Activated CD8-positive, alpha-beta memory T cell treated with anti-CD3 and anti-CD28 coated beads, Interleukin-2, amount 50 U/mL, for 48 hours (primary cell): Measurements from ENCODE around the gene NUDCD3.

Experiments
- DNase-seq: peaks from one replicate; pipeline ENCODE4 v3.0.0-alpha.2; 2020

The NUDCD3 gene

GRCh38 chr7:44380831-44381493 is 109.5 kb downstream of the NUDCD3 start:
- DNase-seq, result no peak

DNA sequence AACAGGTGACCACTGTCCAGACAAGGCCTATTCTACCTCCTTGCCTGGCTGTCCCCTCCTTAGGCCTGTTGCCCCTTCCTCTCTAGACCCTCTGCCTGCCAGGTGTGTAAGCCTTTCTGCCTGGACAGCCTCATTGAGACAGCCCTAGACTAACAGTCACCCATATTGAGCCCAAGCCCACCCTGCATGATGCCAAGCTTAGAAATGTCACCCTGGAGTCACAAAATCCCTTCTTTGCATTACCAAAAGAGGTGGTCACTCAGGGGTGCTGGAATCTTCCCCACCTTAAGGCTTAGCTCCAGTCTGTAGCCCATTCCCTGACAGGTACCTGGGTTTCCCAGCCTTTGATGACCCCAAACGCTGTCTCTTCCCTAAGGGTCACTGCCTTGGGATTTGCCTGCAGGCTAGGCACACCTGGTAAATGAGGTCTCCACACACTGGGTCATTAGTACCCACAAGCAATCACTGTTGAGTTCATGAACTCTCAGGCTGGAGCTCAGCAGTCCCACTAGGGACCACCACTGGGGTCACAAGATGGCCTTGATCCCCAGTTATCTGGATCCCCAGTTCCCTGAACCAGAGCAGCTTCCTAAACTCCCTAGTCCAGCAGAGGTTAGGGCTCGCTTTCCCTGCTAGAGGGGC is 110.1 kb downstream of the NUDCD3 start:
- no peak for DNase-seq

GRCh38 chr7:44379366-44380188 is 110.9 kb downstream of the NUDCD3 start:
- no peak for DNase-seq

- DNase-seq, result no peak
These were observed 111.7 kb downstream of the NUDCD3 start for GRCh38 chr7:44378744-44379143.

- DNase-seq, result no peak
These were observed 112.6 kb downstream of the NUDCD3 start for GRCh38 chr7:44377681-44378421.

GRCh38 chr7:44377134-44377463 is 113.4 kb downstream of the NUDCD3 start:
- DNase-seq, result no peak

- DNase-seq, result no peak
These were observed 113.9 kb downstream of the NUDCD3 start for GRCh38 chr7:44376429-44377133.

GRCh38 chr7:44375926-44376342 is 114.5 kb downstream of the NUDCD3 start:
- DNase-seq, result no peak

DNA sequence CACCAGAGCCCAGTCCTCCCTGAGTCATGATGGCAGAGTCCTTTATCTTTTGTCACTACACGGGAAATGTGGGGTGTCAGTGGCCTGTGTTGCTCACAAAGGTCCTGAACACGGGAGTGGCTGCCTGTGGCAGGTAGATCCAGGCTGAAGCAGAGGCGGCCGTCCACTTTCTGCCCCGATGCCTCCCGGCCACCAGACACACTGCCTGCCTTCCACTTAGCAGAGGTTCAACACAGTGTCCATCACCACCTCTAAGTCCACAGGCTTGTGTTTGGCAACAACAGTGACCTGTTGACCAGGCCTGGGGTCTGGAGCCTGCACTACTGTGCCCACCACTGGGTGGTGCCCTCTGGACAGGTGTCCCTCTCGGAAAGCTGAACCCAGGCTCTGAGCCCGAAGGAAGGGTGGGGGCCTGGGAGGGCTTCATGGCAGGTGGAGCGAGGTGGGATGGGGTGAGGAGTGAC is 115.2 kb downstream of the NUDCD3 start:
- DNase-seq, result no peak

- no peak for DNase-seq
These were observed 116.3 kb downstream of the NUDCD3 start for GRCh38 chr7:44374007-44374763.

- no peak for DNase-seq
These were observed 117.1 kb downstream of the NUDCD3 start for GRCh38 chr7:44373418-44373740.

- DNase-seq, result no peak
These were observed 117.7 kb downstream of the NUDCD3 start for GRCh38 chr7:44372560-44373417.

GRCh38 chr7:44368885-44369284 is 121.6 kb downstream of the NUDCD3 start:
- DNase-seq, result no peak

- DNase-seq, result no peak
These were observed 122.0 kb downstream of the NUDCD3 start for GRCh38 chr7:44368455-44368854.

DNA sequence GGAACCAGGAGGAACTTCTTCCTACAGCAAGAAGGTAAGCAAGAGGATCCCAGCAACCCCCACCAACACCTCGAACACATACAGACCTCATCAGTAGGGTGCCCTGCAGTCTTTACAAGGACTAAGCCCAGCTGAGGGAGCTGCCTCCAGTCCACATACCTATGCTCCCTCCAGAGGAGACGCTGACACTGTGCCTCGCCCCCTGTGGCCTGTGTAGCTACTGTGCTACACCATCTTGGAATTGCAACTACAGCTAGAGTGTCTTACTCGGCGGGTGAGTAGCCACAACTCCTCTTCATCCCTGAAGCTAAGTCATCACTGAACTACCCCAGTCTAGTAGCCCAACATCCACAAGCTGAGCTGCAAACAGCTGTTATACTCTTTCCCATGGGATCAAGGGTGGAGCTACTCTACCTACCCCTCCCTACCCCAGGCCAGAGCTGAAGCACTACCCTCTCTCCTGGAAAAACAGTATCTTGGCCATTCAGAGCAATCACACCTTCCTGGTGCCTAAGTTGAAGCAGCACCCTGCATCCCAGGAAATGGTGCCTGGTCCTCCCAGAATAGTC is 122.9 kb downstream of the NUDCD3 start:
- DNase-seq, result no peak

- DNase-seq, result no peak
These were observed 123.5 kb downstream of the NUDCD3 start for GRCh38 chr7:44366986-44367385.

DNA sequence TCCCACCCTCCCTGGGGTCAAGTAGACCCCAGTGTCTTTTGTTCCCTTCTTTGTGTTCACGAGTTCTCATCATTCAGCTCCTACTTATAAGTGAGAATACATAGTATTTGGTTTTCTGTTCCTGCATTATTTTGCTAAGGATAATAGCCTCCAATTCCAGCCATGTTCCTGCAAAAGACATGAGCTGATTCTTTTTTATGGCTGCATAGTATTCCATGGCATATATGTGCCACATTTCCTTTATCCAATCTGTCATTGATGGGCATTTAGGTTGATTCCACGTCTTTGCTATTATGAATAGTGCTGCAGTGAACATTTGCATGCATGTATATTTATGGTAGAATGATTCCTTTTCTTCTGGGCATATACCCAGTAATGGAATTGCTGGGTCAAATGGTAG is 136.8 kb downstream of the NUDCD3 start:
- no peak for DNase-seq

GRCh38 chr7:44348851-44349781 is 141.3 kb downstream of the NUDCD3 start:
- DNase-seq, result no peak

DNA sequence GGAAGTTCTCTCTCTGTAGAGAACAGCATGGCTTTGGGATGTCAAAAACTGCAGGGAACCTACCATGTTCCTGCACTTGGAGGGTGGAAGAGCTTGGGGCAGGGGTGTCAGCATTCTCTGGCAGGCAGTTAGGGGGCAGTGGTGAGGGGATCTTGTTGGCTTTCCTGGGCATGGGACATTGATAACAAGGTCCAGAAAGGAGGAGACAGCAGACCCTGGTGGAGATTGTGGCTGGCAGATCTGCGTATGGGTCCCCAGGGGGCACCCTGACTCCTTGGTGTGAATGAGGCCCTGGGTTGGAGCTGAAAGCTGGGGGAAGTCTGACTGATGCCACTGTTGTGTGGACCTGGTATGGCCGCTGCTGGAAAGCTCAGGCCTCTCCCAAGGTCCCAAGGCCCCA is 142.2 kb downstream of the NUDCD3 start:
- no peak for DNase-seq
